ENCODE measurements around the gene SNCG.
A peak's percentile ranks its signal among the peaks of the same experiment; 100 is the strongest.

The SNCG gene

GRCh38 chr10:86968994-86969355 lies 10.6 kb downstream of the SNCG start:
- TF ChIP-seq, protein P1, sequence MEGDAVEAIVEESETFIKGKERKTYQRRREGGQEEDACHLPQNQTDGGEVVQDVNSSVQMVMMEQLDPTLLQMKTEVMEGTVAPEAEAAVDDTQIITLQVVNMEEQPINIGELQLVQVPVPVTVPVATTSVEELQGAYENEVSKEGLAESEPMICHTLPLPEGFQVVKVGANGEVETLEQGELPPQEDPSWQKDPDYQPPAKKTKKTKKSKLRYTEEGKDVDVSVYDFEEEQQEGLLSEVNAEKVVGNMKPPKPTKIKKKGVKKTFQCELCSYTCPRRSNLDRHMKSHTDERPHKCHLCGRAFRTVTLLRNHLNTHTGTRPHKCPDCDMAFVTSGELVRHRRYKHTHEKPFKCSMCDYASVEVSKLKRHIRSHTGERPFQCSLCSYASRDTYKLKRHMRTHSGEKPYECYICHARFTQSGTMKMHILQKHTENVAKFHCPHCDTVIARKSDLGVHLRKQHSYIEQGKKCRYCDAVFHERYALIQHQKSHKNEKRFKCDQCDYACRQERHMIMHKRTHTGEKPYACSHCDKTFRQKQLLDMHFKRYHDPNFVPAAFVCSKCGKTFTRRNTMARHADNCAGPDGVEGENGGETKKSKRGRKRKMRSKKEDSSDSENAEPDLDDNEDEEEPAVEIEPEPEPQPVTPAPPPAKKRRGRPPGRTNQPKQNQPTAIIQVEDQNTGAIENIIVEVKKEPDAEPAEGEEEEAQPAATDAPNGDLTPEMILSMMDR (IDR thresholded peaks at IDR 0.05; ENCODE audit: low read depth, low read length): no peak
- DNase-seq (ENCODE audit: extremely low read depth, low read depth): no peak

- TF ChIP-seq, protein P1 (IDR thresholded peaks at IDR 0.05; ENCODE audit: low read depth, low read length): no peak
Observed at GRCh38 chr10:86969421-86970041, 11.1 kb downstream of the SNCG start.

GRCh38 chr10:86970162-86970981 lies 12.0 kb downstream of the SNCG start:
- peak; percentile 67 for DNase-seq (ENCODE audit: extremely low read depth, low read depth)
- TF ChIP-seq, protein P1 (IDR thresholded peaks at IDR 0.05; ENCODE audit: low read depth, low read length): no peak

More at GRCh38 chr10:86969421-86970041, 11.1 kb downstream of the SNCG start:
- no peak for DNase-seq (ENCODE audit: extremely low read depth, low read depth)

DNA sequence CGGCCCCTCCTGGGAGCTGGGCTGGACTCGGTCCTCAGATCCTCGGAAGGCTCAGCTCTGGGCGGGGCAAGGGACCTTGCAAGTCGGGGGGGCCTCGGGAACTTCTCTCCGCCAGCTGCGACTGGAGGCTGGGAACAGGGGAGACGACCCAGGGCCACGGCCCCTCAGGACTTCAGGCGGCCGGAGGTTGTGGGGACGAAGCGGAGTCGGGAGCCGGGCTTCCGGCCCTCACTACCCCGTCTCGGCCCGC lies 12.5 kb downstream of the SNCG start:
- no peak for DNase-seq (ENCODE audit: extremely low read depth, low read depth)
- TF ChIP-seq, protein P1 (IDR thresholded peaks at IDR 0.05; ENCODE audit: low read depth, low read length): no peak

DNA sequence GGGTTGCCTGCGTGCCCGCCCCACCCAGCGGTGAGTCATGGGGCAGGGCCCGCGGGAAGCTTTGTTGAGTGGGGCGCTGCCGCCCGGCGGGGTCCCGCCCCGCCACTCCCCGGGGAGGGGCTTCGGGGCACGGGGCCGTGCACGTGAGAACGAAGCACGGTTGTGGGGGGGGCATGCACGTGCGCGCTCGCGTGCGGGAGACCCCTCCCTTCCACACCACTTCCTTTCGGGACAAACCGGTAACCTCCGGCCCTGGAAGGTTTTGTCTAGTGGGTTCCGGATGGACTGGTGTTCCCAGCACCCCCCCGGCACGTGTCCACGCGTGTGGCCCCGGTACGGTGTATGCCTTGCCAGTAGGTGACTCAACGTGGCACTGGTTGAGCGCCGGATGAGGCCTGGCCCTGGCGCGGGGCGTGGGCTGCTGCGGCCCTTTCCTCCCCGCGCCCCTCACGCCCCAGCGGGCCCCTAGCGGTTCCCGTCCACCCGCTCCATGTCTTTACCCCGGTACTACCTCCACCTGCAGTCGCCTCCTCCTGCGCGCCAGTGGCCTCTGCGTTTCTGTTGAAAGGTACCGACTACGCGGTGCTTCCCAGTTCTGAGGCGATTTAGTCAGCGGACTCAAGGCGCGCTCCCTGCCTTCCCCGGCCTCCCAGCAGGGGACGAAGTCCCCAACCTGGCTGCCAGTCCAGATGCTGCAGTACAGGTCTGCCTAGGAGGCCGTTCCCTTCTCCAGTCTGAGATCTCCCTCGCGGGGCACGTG lies 13.0 kb downstream of the SNCG start:
- peak; percentile 89 for DNase-seq (ENCODE audit: extremely low read depth, low read depth)
- TF ChIP-seq, protein P1 (IDR thresholded peaks at IDR 0.05; ENCODE audit: low read depth, low read length): no peak; the same call in none of the 2 replicates

GRCh38 chr10:86972613-86973380 lies 14.4 kb downstream of the SNCG start:
- TF ChIP-seq, protein P1 (IDR thresholded peaks at IDR 0.05; ENCODE audit: low read depth, low read length): no peak
- DNase-seq (ENCODE audit: extremely low read depth, low read depth): no peak
